Keratinocyte (primary cell): ENCODE data around the gene RIPPLY1. TPM values are rescaled to one million over a fixed set of nuclear protein-coding genes. Genes with fewer than 3 reads are reported as not detected.

Source experiments
- DNase-seq: peaks from one replicate; pipeline ENCODE4 v3.0.0-alpha.2; 2011; ENCODE audit warnings: low read depth, missing footprints, low spot score
- FAIRE-seq: peaks from 2 replicates; lab custom pipeline; 2011; peaks lifted over from hg19 to GRCh38; lab: Jason Lieb, UNC
- H2AFZ ChIP-seq: 2 replicates; pipeline ENCODE4 v1.6.0; 2012; ENCODE audit warnings: low read length, control low read depth, inconsistent platforms; ENCODE audit not compliant: control insufficient read depth
- H3K27ac ChIP-seq: 2 replicates; pipeline ENCODE4 v1.5.1; 2011; ENCODE audit warnings: low read length; ENCODE audit not compliant: control insufficient read depth, insufficient read depth
- H3K27me3 ChIP-seq: 3 replicates; pipeline ENCODE4 v1.6.0; 2011; ENCODE audit warnings: low read length; ENCODE audit not compliant: control insufficient read depth, insufficient read depth; ENCODE audit errors: extremely low read depth
- H3K36me3 ChIP-seq, 2 experiments: 2 replicates in 1 of 2; 3 replicates in 1 of 2; pipeline ENCODE4 v1.5.1; 2011; ENCODE audit warnings: low read length in 2 of 2, mild to moderate bottlenecking in 1 of 2; ENCODE audit not compliant: control insufficient read depth in 2 of 2, insufficient read depth in 2 of 2; ENCODE audit errors: extremely low read depth in 1 of 2
- H3K4me1 ChIP-seq: 3 replicates; pipeline ENCODE4 v1.5.1; 2011; ENCODE audit warnings: low read length; ENCODE audit not compliant: control insufficient read depth, insufficient read depth; ENCODE audit errors: extremely low read depth
- H3K4me2 ChIP-seq: 3 replicates; pipeline ENCODE4 v1.6.0; 2011; ENCODE audit warnings: low read depth, low read length; ENCODE audit not compliant: control insufficient read depth, insufficient read depth; ENCODE audit errors: extremely low read depth
- H3K4me3 ChIP-seq, 3 experiments: fragments of 200-600 bp in 1 of 3; sonication (generic) in 1 of 3; 2 replicates in 2 of 3; 3 replicates in 1 of 3; pipeline ENCODE4 v1.5.1; 2011 to 2016; ENCODE audit warnings: low read length in 3 of 3, mild to moderate bottlenecking in 3 of 3, control low read depth in 2 of 3, inconsistent platforms in 1 of 3, low read depth in 1 of 3, mixed read lengths in 1 of 3, mixed run types in 1 of 3, moderate library complexity in 1 of 3; ENCODE audit not compliant: control insufficient read depth in 2 of 3, insufficient read depth in 2 of 3; ENCODE audit errors: extremely low read depth in 1 of 3
- H3K79me2 ChIP-seq: 2 replicates; pipeline ENCODE4 v1.6.0; 2012; ENCODE audit warnings: low read length; ENCODE audit not compliant: control insufficient read depth, insufficient read depth
- H3K9ac ChIP-seq: 3 replicates; pipeline ENCODE4 v1.6.0; 2011; ENCODE audit warnings: low read length; ENCODE audit not compliant: control insufficient read depth, insufficient read depth; ENCODE audit errors: extremely low read depth
- H3K9me1 ChIP-seq: 3 replicates; pipeline ENCODE4 v1.6.0; 2011; ENCODE audit warnings: low read length; ENCODE audit not compliant: control insufficient read depth, insufficient read depth; ENCODE audit errors: extremely low read depth
- H3K9me3 ChIP-seq: 2 replicates; pipeline ENCODE4 v1.5.1; 2012; ENCODE audit warnings: low read depth, low read length; ENCODE audit not compliant: control insufficient read depth
- H4K20me1 ChIP-seq: 3 replicates; pipeline ENCODE4 v1.6.0; 2011; ENCODE audit warnings: low read length; ENCODE audit not compliant: control insufficient read depth, insufficient read depth; ENCODE audit errors: extremely low read depth
- EZH2 ChIP-seq: IDR thresholded peaks from one replicate; pipeline ENCODE4 v1.6.1; 2012; ENCODE audit warnings: inconsistent platforms, mild to moderate bottlenecking, low read length, moderate library complexity
- dilution Hi-C: fragments of 300-500 bp; cut with MboI; formaldehyde crosslinking; loops from one replicate; pipeline ENCODE4 v1.7.0; 2020; ENCODE audit warnings: low sequenced_read_pairs; ENCODE audit not compliant: extremely low pct_ligation_motif_present
- polyA plus RNA-seq, 5 experiments: library from polyadenylated mRNA; depleted of rRNA in 3 of 5; stranded (reverse) in 3 of 5; stranded (forward) in 1 of 5; unstranded in 1 of 5; fragments of >200 nt; gene quantifications; 1 replicate in 1 of 5; 2 replicates in 3 of 5; 3 replicates in 1 of 5; pipeline versions ENCODE4 v1.2.1 to v1.2.3, GENCODE V29; 2011 to 2012; ENCODE audit warnings: missing spikeins in 2 of 5, low read depth in 1 of 5, low replicate concordance in 1 of 5
- TF ChIP-seq, protein P1 (sequence below), 3 experiments: IDR thresholded peaks in 1 of 3; conservative IDR thresholded peaks in 1 of 3; optimal IDR thresholded peaks in 1 of 3; 2 replicates in 2 of 3; 3 replicates in 1 of 3; pipeline versions ENCODE3 to v1.5.1; 2011; ENCODE audit warnings: low read length in 3 of 3, mild to moderate bottlenecking in 3 of 3, moderate library complexity in 2 of 3, control low read depth in 1 of 3, inconsistent platforms in 1 of 3; ENCODE audit not compliant: insufficient read depth in 2 of 3; ENCODE audit errors: extremely low read depth in 1 of 3

Gene RIPPLY1
- polyA plus RNA-seq, 1 donor (not counting 4 experiments of a cell fraction or from before 2014, with no cell fraction given) = not detected

DNA sequence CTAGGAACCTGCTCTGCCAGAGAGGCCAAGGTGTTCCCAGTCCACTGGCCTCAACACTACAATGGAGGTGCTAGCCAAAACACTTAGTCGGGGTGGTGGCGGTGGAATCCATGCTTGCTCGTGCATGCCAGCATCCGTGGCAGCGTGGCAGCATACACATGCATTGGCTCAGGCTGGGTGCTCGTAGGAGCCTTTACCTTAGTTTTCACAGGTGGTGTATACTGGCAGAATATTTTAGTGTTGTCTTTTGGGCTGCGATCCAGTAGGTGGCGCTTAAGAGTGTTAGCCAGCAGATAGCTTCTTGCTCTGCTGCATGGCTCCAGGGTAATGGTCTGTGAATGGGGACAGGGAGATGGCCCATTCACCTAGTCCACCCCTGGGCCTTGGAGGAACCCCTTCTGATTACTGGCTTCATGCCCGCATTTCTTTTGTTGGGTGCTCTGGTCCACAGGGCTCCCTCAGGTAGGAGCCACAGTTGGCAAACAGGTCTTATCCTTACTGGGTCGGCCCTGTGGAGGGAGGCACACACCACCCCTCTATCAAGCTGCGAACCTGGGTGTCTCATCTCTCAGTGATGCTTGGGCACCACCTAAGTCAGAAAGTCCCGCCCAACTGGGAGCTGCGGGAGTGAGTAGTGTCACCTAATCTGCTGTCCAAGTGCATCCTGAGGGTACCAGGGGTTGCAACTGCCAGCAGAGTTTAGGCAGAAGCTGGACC lies 40.0 kb downstream of the RIPPLY1 start:
- DNase-seq (no peak), FAIRE-seq (peak; percentile 46)
- Histone ChIP-seq H3K9me3 (no peaks in the 10 kb centered on the region), H3K27me3 (no peaks in the 10 kb centered on the region), H2AFZ (no peak overlapping the region), H3K9ac (no peak overlapping the region), H3K4me1 (no peaks in the 10 kb centered on the region), H3K9me1 (no peaks in the 10 kb centered on the region), H4K20me1 (no peaks in the 10 kb centered on the region), H3K36me3 (no peaks in the 10 kb centered on the region), H3K27ac (no peak overlapping the region), H3K4me2 (no peak overlapping the region), H3K4me3 (no peak overlapping the region), H3K79me2 (no peaks in the 10 kb centered on the region)
- dilution Hi-C loops = no loop called here
- TF ChIP-seq, protein P1, sequence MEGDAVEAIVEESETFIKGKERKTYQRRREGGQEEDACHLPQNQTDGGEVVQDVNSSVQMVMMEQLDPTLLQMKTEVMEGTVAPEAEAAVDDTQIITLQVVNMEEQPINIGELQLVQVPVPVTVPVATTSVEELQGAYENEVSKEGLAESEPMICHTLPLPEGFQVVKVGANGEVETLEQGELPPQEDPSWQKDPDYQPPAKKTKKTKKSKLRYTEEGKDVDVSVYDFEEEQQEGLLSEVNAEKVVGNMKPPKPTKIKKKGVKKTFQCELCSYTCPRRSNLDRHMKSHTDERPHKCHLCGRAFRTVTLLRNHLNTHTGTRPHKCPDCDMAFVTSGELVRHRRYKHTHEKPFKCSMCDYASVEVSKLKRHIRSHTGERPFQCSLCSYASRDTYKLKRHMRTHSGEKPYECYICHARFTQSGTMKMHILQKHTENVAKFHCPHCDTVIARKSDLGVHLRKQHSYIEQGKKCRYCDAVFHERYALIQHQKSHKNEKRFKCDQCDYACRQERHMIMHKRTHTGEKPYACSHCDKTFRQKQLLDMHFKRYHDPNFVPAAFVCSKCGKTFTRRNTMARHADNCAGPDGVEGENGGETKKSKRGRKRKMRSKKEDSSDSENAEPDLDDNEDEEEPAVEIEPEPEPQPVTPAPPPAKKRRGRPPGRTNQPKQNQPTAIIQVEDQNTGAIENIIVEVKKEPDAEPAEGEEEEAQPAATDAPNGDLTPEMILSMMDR (optimal IDR thresholded peaks at IDR 0.05 in 1 of 3, IDR thresholded peaks at IDR 0.05 in 1 of 3, conservative IDR thresholded peaks at IDR 0.05 in 1 of 3; ENCODE audit: extremely low read depth in 1 of 3, insufficient read depth in 2 of 3, low read length in 3 of 3) = peak; percentile 65 to 73 (median 68)
- TF ChIP-seq EZH2 = no peak

Other genes with a start within 250 kb of the RIPPLY1 start
- 14.7 to 24.0 TPM (median 20.1 TPM) in 3 replicates for gene RNF128, start 176.6 kb downstream of the RIPPLY1 start, polyA plus RNA-seq
- gene TBC1D8B, start 100.7 kb downstream of the RIPPLY1 start, polyA plus RNA-seq = 3.3 to 5.4 TPM (median 4.2 TPM) in 3 replicates
- gene CLDN2, start 17.1 kb upstream of the RIPPLY1 start, polyA plus RNA-seq = not detected in 3 replicates
- 13.5 to 21.0 TPM (median 16.4 TPM) in 3 replicates for gene MORC4, start 96.9 kb upstream of the RIPPLY1 start, polyA plus RNA-seq
- gene RBM41, start 215.5 kb upstream of the RIPPLY1 start, polyA plus RNA-seq = 9.0 to 14.5 TPM (median 9.9 TPM) in 3 replicates